Left lung (tissue), 10 donors: Measurements from ENCODE around the gene PRRT1B. TPM values are rescaled to one million over a fixed set of nuclear protein-coding genes. Genes with fewer than 3 reads are reported as not detected.

Experiments
- ATAC-seq: fragments of 200-7000 bp; cut with Tn5 transposase; one replicate; pipeline ENCODE4 v1.9.1; 2020; ENCODE audit warnings: moderate library complexity
- DNase-seq, 4 donors: peaks; one replicate each; pipeline ENCODE4 v3.0.0-alpha.2; 2013 to 2020
- H3K27ac ChIP-seq, 2 donors: fragments of 200-600 bp; sonication (generic) in 1 of 2; one replicate each; pipeline versions ENCODE4 v1.5.0 to v1.8.0; 2020 to 2021
- H3K27me3 ChIP-seq, 2 donors: fragments of 200-600 bp; sonication (generic) in 1 of 2; one replicate each; pipeline versions ENCODE4 v1.5.0 to v1.8.0; 2020 to 2021
- H3K36me3 ChIP-seq, 2 donors: fragments of 200-600 bp; sonication (generic) in 1 of 2; one replicate each; pipeline versions ENCODE4 v1.5.0 to v1.8.0; 2020 to 2021
- H3K4me1 ChIP-seq, 2 donors: fragments of 200-600 bp; one replicate each; pipeline ENCODE4 v1.8.0; 2021
- H3K4me3 ChIP-seq, 2 donors: fragments of 200-600 bp; sonication (generic) in 1 of 2; one replicate each; pipeline versions ENCODE4 v1.5.0 to v1.8.0; 2020 to 2021; ENCODE audit warnings: mild to moderate bottlenecking in 1 of 2
- H3K9me3 ChIP-seq, 2 donors: fragments of 200-600 bp; sonication (generic) in 1 of 2; one replicate each; pipeline versions ENCODE4 v1.5.0 to v1.8.0; 2020 to 2021
- CTCF ChIP-seq, 2 donors: fragments of 200-600 bp; sonication (generic) in 1 of 2; IDR thresholded peaks; one replicate each; pipeline versions ENCODE4 v1.5.0 to v1.8.0; 2021; ENCODE audit warnings: antibody characterized with exemption in 2 of 2
- intact Hi-C, 2 donors: fragments of 100-400 bp; cut with DNase I; formaldehyde crosslinking; loops; one replicate each; pipeline versions ENCODE4 v1.11.2 to v1.14.2; 2022
- polyA plus RNA-seq, 6 donors: library from polyadenylated mRNA; unstranded; fragments of 120-200 nt; gene quantifications; one replicate each; pipeline ENCODE4 v1.2.1, GENCODE V29; 2013; ENCODE audit not compliant: insufficient read length in 6 of 6
- total RNA-seq, 2 donors: library from RNA; stranded (reverse); fragmentation: NEBNext Ultra II Directional; extraction: Animal tissue kit (Norgen Biotek cat#: 25700); gene quantifications; one replicate each; pipeline ENCODE4 v1.2.1, GENCODE V29; 2021
- donor health status: DM: no; HTN: yes; CAD: no.
- donor health status: DM: no; HTN: no; CAD: no.

The PRRT1B gene
- total and polyA plus RNA-seq, 8 donors: 2.1 to 9.3 (median 6.4) TPM

- H3K27ac ChIP-seq: no peak overlapping the region
- intact Hi-C loops: no loop called here
- no peak for TF ChIP-seq CTCF (IDR thresholded peaks at IDR 0.05)
Measured at GRCh38 chr9:131500377-131500776, 44.9 kb upstream of the PRRT1B start.

GRCh38 chr9:131500939-131501541 is 44.3 kb upstream of the PRRT1B start:
- Histone ChIP-seq H3K27ac (no peak overlapping the region), H3K4me3 (no peak overlapping the region), H3K9me3 (no peaks in the 10 kb centered on the region), H3K4me1 (peaks cover 16 to 29% of the 10 kb centered on the region in 2 donors), H3K36me3 (peaks cover 0 to 44% of the 10 kb centered on the region in 2 donors), H3K27me3 (peaks cover 0 to 10% of the 10 kb centered on the region in 2 donors)
- DNase-seq (no peak), ATAC-seq (no peak)
- TF ChIP-seq CTCF (IDR thresholded peaks at IDR 0.05): no peak
- intact Hi-C loops: no loop called here

More at GRCh38 chr9:131500377-131500776, 44.9 kb upstream of the PRRT1B start:
- no peak for DNase-seq
- no peaks in the 10 kb centered on the region for H3K9me3 ChIP-seq
- ATAC-seq: no peak
- peaks cover 16 to 29% of the 10 kb centered on the region in 2 donors for H3K4me1 ChIP-seq
- no peak overlapping the region for H3K4me3 ChIP-seq
- H3K36me3 ChIP-seq: peaks cover 0 to 51% of the 10 kb centered on the region in 2 donors
- peaks cover 0 to 10% of the 10 kb centered on the region in 2 donors for H3K27me3 ChIP-seq

- intact Hi-C loops: no loop called here
- Histone ChIP-seq H3K9me3 (no peaks in the 10 kb centered on the region), H3K36me3 (peaks cover 0 to 33% of the 10 kb centered on the region in 2 donors), H3K4me1 (peaks cover 16 to 29% of the 10 kb centered on the region in 2 donors), H3K27me3 (peaks cover 0 to 10% of the 10 kb centered on the region in 2 donors), H3K4me3 (peak within 1 kb of the TSS; percentile 79 to 99), H3K27ac (peak within 1 kb of the TSS in 1 of 2 donors; percentile 56)
- DNase-seq (peak; percentile 81 to 97 (median 89)), ATAC-seq (peak; percentile 95)
- TF ChIP-seq CTCF (IDR thresholded peaks at IDR 0.05): no peak
Measured at GRCh38 chr9:131502781-131503625, 42.3 kb upstream of the PRRT1B start, which contains the start of gene POMT1. TSS of gene POMT1 (plus strand) at chr9:131502918. CDS start at chr9:131504219, 1,301 bp downstream.

- Histone ChIP-seq H3K4me1 (peaks cover 16 to 29% of the 10 kb centered on the region in 2 donors), H3K27me3 (peaks cover 0 to 10% of the 10 kb centered on the region in 2 donors), H3K9me3 (no peaks in the 10 kb centered on the region), H3K27ac (no peak overlapping the region), H3K4me3 (peak overlapping the region; percentile 79 to 99), H3K36me3 (peaks cover 0 to 25% of the 10 kb centered on the region in 2 donors)
- no peak for TF ChIP-seq CTCF (IDR thresholded peaks at IDR 0.05)
- ATAC-seq: peak; percentile 3
- DNase-seq: no peak
- intact Hi-C loops: no loop called here
Measured at GRCh38 chr9:131503626-131504465, 41.5 kb upstream of the PRRT1B start.
